ENCODE results near the gene CLIC1. TPM values are rescaled to one million over a fixed set of nuclear protein-coding genes. Genes with fewer than 3 reads are reported as not detected.
A peak's percentile ranks its signal among the peaks of the same experiment; 100 is the strongest.

Gene CLIC1
- total RNA-seq, 1 experiment from 2014 or later: 432 TPM

DNA sequence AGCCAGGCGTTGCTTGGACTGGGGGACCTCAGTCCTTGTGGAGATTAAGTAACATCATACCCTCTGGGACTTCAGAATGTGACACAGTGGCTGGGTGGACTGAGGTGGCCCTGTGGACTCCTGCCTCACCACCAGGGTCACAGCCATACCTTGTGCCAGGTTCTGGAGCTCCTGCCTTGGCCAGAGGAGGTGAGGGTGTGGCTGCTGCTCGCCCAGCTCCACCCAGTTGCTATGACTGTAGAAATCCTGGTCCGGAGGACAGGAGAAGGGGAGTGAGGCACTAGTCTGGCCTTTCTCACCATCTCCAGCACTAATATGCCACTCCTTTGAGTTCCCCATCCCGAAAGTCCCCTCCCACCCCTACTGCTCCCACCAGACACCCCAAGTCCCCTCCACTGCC is 38.9 kb upstream of the CLIC1 start:
- no peaks in the 10 kb centered on the region for H3K9me2 ChIP-seq (ENCODE audit: insufficient read depth)
- H4K20me1 ChIP-seq (ENCODE audit: insufficient read depth): no peaks in the 10 kb centered on the region
- ChIA-PET POLR2A (interaction anchor here (0.8 to 4.8 kb wide), 8 partner anchors 9 to 87 kb away, joined by 3 to 47 read pairs (median 4); partner anchors contain the start of genes HSPA1B and NEU1), RAD21 (ENCODE audit: low non-redundant PET in 1 of 2, low total read pairs in 2 of 2, uncharacterized antibody in 2 of 2, unreplicated experiment in 2 of 2) (interaction anchor here in 1 of 2 experiments (0.7 to 1.1 kb wide), 3 partner anchors 18 to 40 kb away, joined by 3 to 5 read pairs (median 4); no protein-coding TSS in a partner anchor), CTCF (interaction anchor here (0.6 to 1.4 kb wide), 5 partner anchors 16 to 88 kb away, joined by 3 to 11 read pairs (median 3); partner anchors contain the start of gene NEU1)
- peak overlapping the region; percentile 79 for H3K4me2 ChIP-seq (ENCODE audit: low read length)
- TF ChIP-seq POLR2A (IDR thresholded peaks at IDR 0.05; ENCODE audit: borderline replicate concordance, extremely low read depth, insufficient read depth, insufficient read length) (no peak), ZFX (IDR thresholded peaks at IDR 0.05) (no peak), SRF (IDR thresholded peaks at IDR 0.05; ENCODE audit: low read depth) (no peak), FOSL1 (IDR thresholded peaks at IDR 0.05; ENCODE audit: low read depth) (no peak), CBX3 (IDR thresholded peaks at IDR 0.05; ENCODE audit: low read depth) (no peak), EZH2phosphoT487 (IDR thresholded peaks at IDR 0.05; ENCODE audit: borderline replicate concordance) (no peak), POLR2AphosphoS5 (IDR thresholded peaks at IDR 0.05; ENCODE audit: low read depth, low read length) (peak; percentile 44), EZH2 (IDR thresholded peaks at IDR 0.05) (no peak), YY1 (IDR thresholded peaks at IDR 0.05; ENCODE audit: extremely low read depth, insufficient replicate concordance, low read depth, low read length) (no peak), RAD21 (IDR thresholded peaks at IDR 0.05; ENCODE audit: low read depth) (no peak), ELF1 (IDR thresholded peaks at IDR 0.05; ENCODE audit: borderline replicate concordance, low read depth) (no peak), SP1 (IDR thresholded peaks at IDR 0.05; ENCODE audit: low read depth) (no peak)
- TF ChIP-seq, protein P1, sequence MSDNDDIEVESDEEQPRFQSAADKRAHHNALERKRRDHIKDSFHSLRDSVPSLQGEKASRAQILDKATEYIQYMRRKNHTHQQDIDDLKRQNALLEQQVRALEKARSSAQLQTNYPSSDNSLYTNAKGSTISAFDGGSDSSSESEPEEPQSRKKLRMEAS (IDR thresholded peaks at IDR 0.05): no peak
- TF ChIP-seq, protein P2, sequence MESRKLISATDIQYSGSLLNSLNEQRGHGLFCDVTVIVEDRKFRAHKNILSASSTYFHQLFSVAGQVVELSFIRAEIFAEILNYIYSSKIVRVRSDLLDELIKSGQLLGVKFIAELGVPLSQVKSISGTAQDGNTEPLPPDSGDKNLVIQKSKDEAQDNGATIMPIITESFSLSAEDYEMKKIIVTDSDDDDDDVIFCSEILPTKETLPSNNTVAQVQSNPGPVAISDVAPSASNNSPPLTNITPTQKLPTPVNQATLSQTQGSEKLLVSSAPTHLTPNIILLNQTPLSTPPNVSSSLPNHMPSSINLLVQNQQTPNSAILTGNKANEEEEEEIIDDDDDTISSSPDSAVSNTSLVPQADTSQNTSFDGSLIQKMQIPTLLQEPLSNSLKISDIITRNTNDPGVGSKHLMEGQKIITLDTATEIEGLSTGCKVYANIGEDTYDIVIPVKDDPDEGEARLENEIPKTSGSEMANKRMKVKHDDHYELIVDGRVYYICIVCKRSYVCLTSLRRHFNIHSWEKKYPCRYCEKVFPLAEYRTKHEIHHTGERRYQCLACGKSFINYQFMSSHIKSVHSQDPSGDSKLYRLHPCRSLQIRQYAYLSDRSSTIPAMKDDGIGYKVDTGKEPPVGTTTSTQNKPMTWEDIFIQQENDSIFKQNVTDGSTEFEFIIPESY (IDR thresholded peaks at IDR 0.05; ENCODE audit: extremely low read depth, insufficient replicate concordance, low read length): no peak
- TF ChIP-seq, protein P3, sequence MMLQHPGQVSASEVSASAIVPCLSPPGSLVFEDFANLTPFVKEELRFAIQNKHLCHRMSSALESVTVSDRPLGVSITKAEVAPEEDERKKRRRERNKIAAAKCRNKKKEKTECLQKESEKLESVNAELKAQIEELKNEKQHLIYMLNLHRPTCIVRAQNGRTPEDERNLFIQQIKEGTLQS (IDR thresholded peaks at IDR 0.05): no peak
- TF ChIP-seq, protein P4, sequence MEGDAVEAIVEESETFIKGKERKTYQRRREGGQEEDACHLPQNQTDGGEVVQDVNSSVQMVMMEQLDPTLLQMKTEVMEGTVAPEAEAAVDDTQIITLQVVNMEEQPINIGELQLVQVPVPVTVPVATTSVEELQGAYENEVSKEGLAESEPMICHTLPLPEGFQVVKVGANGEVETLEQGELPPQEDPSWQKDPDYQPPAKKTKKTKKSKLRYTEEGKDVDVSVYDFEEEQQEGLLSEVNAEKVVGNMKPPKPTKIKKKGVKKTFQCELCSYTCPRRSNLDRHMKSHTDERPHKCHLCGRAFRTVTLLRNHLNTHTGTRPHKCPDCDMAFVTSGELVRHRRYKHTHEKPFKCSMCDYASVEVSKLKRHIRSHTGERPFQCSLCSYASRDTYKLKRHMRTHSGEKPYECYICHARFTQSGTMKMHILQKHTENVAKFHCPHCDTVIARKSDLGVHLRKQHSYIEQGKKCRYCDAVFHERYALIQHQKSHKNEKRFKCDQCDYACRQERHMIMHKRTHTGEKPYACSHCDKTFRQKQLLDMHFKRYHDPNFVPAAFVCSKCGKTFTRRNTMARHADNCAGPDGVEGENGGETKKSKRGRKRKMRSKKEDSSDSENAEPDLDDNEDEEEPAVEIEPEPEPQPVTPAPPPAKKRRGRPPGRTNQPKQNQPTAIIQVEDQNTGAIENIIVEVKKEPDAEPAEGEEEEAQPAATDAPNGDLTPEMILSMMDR (IDR thresholded peaks at IDR 0.05 in 2 of 3, conservative IDR thresholded peaks at IDR 0.05 in 1 of 3; ENCODE audit: borderline replicate concordance in 1 of 3, insufficient read depth in 1 of 3, low read depth in 2 of 3, low read length in 2 of 3): 0 out of 6 replicates have a peak, but pooled peaks of 2 of the 3 experiments have one; percentile 5 to 24
- H3K79me2 ChIP-seq (ENCODE audit: insufficient read depth, low read length): no peaks in the 10 kb centered on the region
- no peak overlapping the region for H2AFZ ChIP-seq (ENCODE audit: low read depth, low read length, poor library complexity, severe bottlenecking)
- peak overlapping the region; percentile 64 for H3K9ac ChIP-seq (ENCODE audit: low read length)
- H3K4me1 ChIP-seq (ENCODE audit: control insufficient read depth in 1 of 2, insufficient read depth in 2 of 2, low read length in 2 of 2): peaks cover 44 to 67% of the 10 kb centered on the region in 2 experiments
- intact Hi-C loops (cut with micrococcal nuclease): no loop called here
- H3K27me3 ChIP-seq (ENCODE audit: insufficient read depth, low read length): no peaks in the 10 kb centered on the region
- peak overlapping the region; percentile 79 for H3K27ac ChIP-seq (ENCODE audit: low read depth, low read length)
- ATAC-seq: peak; percentile 61
- H3K4me3 ChIP-seq (replicated peaks in 1 of 2; ENCODE audit: low read depth in 1 of 2, low read length in 2 of 2): peak overlapping the region in 1 of 2 experiments; percentile 19; a peak in 3 of 4 replicates
- no TSS peak for BruUV-seq (replicated peaks)
- no peaks in the 10 kb centered on the region for H3K9me3 ChIP-seq (ENCODE audit: control insufficient read depth in 1 of 2, insufficient read depth in 1 of 2, low read depth in 1 of 2, low read length in 2 of 2)
- no peak for DNase-seq (ENCODE audit: low read depth, low spot score)
- H3K36me3 ChIP-seq (ENCODE audit: control insufficient read depth in 1 of 2, insufficient read depth in 2 of 2, low read length in 2 of 2): peaks cover 0 to 14% of the 10 kb centered on the region in 2 experiments; a peak in 1 of 4 replicates

All from HCT116 (cell line).